ENCODE data around the gene NLRC5. TPM values are rescaled to one million over a fixed set of nuclear protein-coding genes. Genes with fewer than 3 reads are reported as not detected.

NLRC5 gene
- total and polyA plus RNA-seq, 7 experiments from 2014 or later: 76.0 to 615 (median 392) TPM

DNA sequence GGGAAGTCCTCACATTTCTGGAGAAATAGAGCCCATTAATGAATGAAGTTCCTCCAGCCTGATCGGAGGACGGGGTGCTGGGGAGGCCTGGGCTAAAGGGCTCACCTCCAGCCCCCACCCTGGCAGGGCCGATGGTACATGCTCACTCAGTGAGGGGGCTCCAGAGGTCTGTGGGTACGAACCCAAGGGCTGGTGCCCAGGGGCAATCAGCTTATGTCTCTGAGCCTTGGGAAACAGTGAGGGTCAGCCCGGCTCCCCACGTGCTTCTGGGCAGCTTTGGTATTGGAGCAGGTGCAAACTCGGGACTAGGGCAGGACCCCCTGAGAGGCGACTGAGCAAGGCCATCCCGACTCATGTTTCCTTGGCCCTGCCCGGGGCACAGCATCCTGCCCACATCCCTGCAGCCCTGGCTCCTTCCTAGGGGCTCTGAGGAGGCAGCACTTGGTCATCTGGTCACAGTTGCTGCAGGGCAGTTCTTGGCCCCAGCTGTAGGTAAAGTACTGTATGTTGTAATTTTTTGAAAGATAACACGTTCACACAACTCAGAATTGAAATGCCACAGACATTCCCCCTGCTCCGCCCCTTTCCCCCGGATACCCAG lies 28.6 kb upstream of the NLRC5 start:
- H3K27me3 ChIP-seq (ENCODE audit: control insufficient read depth in 2 of 2, insufficient read depth in 2 of 2, low read length in 2 of 2): no peaks in the 10 kb centered on the region
- no peak overlapping the region for H3K4me3 Mint-ChIP-seq
- H3K4me1 ChIP-seq (ENCODE audit: control insufficient read depth in 2 of 2, insufficient read depth in 2 of 2, low read length in 2 of 2): peaks cover 7 to 14% of the 10 kb centered on the region in 2 donors
- DNase-seq: no peak
- no peak overlapping the region for H3K27ac ChIP-seq (ENCODE audit: low read depth, low read length)
- H3K9me3 ChIP-seq (ENCODE audit: control insufficient read depth in 2 of 3, low read length in 3 of 3): no peaks in the 10 kb centered on the region
- H3K27ac Mint-ChIP-seq: no peak overlapping the region
- no peak overlapping the region for H3K4me3 ChIP-seq (ENCODE audit: low read length)
- ChIA-PET CTCF (interaction anchor here (0.8 kb wide), 1 partner anchor 206 kb away, joined by 3 read pairs; no protein-coding TSS in a partner anchor), POLR2A (no interaction called here)
- H3K9me3 Mint-ChIP-seq: peaks cover 0 to 2% (median 0%) of the 10 kb centered on the region in 11 donors
- no peaks in the 10 kb centered on the region for H3K36me3 Mint-ChIP-seq
- H3K36me3 ChIP-seq (ENCODE audit: control insufficient read depth in 2 of 3, insufficient read depth in 3 of 3, low read length in 3 of 3): no peaks in the 10 kb centered on the region
- no peak for ATAC-seq
- peaks cover 0 to 8% (median 0%) of the 10 kb centered on the region in 5 donors for H3K27me3 Mint-ChIP-seq
- peaks cover 15 to 18% (median 16%) of the 10 kb centered on the region in 7 donors for H3K4me1 Mint-ChIP-seq
- intact Hi-C loops (cut with micrococcal nuclease): no loop called here

DNA sequence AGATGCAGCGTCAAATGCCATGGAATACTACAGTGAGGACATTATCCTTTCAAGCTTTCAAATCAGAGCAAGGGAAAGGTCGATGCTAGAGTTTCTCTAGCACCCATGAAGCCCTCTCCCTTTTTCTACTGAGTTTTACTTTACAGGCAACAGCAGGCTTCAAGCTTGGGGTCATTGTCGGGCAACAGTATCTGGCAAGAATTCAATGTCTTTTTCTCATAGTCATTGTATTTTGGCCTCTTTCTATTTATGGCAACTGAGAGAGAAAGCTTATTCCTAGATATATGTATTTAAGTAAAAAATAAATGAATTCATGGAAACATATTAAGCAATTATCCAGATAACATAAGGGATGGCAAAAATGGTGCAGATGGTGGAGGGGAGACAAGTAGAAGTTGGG lies 28.0 kb upstream of the NLRC5 start:
- H3K4me1 ChIP-seq (ENCODE audit: control insufficient read depth in 2 of 2, insufficient read depth in 2 of 2, low read length in 2 of 2): peaks cover 7 to 19% of the 10 kb centered on the region in 2 donors
- no peaks in the 10 kb centered on the region for H3K36me3 ChIP-seq (ENCODE audit: control insufficient read depth in 2 of 3, insufficient read depth in 3 of 3, low read length in 3 of 3)
- DNase-seq (no peak), ATAC-seq (no peak)
- intact Hi-C loops (cut with micrococcal nuclease): no loop called here
- no peak overlapping the region for H3K4me3 ChIP-seq (ENCODE audit: low read length)
- no peaks in the 10 kb centered on the region for H3K9me3 ChIP-seq (ENCODE audit: control insufficient read depth in 2 of 3, low read length in 3 of 3)
- ChIA-PET CTCF (interaction anchor here (0.8 kb wide), 1 partner anchor 205 kb away, joined by 3 read pairs; no protein-coding TSS in a partner anchor), POLR2A (no interaction called here)
- no peaks in the 10 kb centered on the region for H3K27me3 ChIP-seq (ENCODE audit: control insufficient read depth in 2 of 2, insufficient read depth in 2 of 2, low read length in 2 of 2)
- H3K9me3 Mint-ChIP-seq: peaks cover 0 to 2% (median 0%) of the 10 kb centered on the region in 11 donors
- no peaks in the 10 kb centered on the region for H3K36me3 Mint-ChIP-seq
- H3K4me3 Mint-ChIP-seq: no peak overlapping the region
- no peak overlapping the region for H3K27ac ChIP-seq (ENCODE audit: low read depth, low read length)
- H3K4me1 Mint-ChIP-seq: peaks cover 17 to 24% (median 22%) of the 10 kb centered on the region in 7 donors
- H3K27ac Mint-ChIP-seq: no peak overlapping the region
- H3K27me3 Mint-ChIP-seq: peaks cover 0 to 8% (median 0%) of the 10 kb centered on the region in 5 donors

DNA sequence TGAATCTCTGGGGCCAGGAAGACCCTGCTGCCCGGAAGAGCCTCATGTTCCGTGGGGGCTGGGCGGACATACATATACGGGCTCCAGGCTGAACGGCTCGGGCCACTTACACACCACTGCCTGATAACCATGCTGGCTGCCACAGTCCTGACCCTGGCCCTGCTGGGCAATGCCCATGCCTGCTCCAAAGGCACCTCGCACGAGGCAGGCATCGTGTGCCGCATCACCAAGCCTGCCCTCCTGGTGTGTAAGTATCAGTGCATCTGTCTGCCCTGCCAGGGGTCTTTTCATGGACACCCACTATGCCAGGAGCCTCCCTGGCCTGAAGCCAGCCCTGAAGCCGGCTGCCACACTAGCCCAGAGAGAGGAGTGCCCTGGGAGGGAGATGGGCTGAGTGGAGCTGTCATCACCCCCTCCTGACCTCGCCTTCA lies 27.5 kb upstream of the NLRC5 start, which contains the start of gene CETP:
CETP (plus strand) TSS at position 100 of the 431 bp plus-strand sequence; CDS start at position 130, 30 bp downstream.
- ChIA-PET CTCF (interaction anchor here (0.5 to 1.2 kb wide), 3 partner anchors 58 to 79 kb away, joined by 3 to 5 read pairs (median 4); no protein-coding TSS in a partner anchor), POLR2A (no interaction called here)
- H3K4me1 Mint-ChIP-seq: peaks cover 17 to 27% (median 24%) of the 10 kb centered on the region in 7 donors
- no peaks in the 10 kb centered on the region for H3K36me3 Mint-ChIP-seq
- DNase-seq (no peak), ATAC-seq (no peak)
- intact Hi-C loops (cut with micrococcal nuclease): no loop called here
- Histone ChIP-seq H3K27me3 (ENCODE audit: control insufficient read depth in 2 of 2, insufficient read depth in 2 of 2, low read length in 2 of 2) (no peaks in the 10 kb centered on the region), H3K4me3 (ENCODE audit: low read length) (no peak within 1 kb of the TSS), H3K27ac (ENCODE audit: low read depth, low read length) (no peak within 1 kb of the TSS), H3K36me3 (ENCODE audit: control insufficient read depth in 2 of 3, insufficient read depth in 3 of 3, low read length in 3 of 3) (no peaks in the 10 kb centered on the region), H3K9me3 (ENCODE audit: control insufficient read depth in 2 of 3, low read length in 3 of 3) (no peaks in the 10 kb centered on the region), H3K4me1 (ENCODE audit: control insufficient read depth in 2 of 2, insufficient read depth in 2 of 2, low read length in 2 of 2) (peaks cover 7 to 19% of the 10 kb centered on the region in 2 donors)
- peaks cover 0 to 8% (median 0%) of the 10 kb centered on the region in 5 donors for H3K27me3 Mint-ChIP-seq
- peaks cover 0 to 2% (median 0%) of the 10 kb centered on the region in 11 donors for H3K9me3 Mint-ChIP-seq
- no peak within 1 kb of the TSS for H3K4me3 Mint-ChIP-seq
- H3K27ac Mint-ChIP-seq: no peak within 1 kb of the TSS

DNA sequence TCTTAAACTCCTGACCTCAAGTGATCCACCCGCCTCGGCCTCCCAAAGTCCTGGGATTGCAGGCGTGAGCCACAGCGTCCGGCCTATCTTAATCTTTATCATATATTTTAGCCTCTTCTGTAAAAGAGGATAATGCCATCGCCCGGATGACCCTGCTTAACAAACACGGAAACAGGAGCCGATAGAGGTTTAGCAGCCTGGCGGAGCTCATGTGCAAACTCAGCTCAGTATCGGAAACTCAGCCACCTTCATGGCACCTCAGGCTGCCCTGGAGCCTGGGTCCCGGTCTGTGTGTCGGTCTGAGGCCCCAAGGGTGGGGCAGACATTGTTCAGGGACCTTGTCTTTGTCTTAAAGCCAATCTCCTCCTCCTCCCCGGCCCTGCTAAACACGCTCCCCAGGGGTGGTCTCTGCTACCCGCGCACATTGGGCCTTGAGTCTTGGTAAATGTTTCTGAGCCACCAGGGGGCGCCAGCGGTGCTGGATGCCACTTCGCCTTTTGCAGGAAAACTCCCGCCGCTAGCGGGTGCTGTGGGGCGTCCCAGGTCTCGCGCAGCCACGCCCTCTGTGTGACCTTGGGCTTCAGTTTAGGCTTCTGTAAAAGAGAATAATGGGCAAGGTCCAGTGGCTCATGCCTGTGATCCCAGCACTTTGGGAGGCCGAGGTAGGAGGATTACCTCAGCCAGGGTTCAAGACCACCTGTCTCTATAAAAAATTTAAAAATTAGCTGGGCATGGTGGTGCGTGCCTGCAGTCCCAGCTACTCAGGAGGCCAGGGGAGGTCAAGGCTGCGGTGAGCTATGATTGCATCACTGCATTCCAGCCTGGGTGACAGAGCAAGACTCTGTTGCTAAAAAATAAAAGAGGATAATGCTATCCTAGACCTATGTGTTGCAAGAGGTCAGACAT lies 24.9 kb upstream of the NLRC5 start:
- DNase-seq (peak; percentile 84 to 96 (median 91)), ATAC-seq (peak; percentile 99)
- ChIA-PET POLR2A (interaction anchor here (0.8 to 4.4 kb wide), 8 partner anchors 11 to 120 kb away, joined by 3 to 27 read pairs (median 3); partner anchors contain the start of gene NLRC5), CTCF (interaction anchor here (0.5 to 4.9 kb wide), 48 partner anchors 8 to 619 kb away, joined by 3 to 44 read pairs (median 4); partner anchors contain the start of gene NLRC5)
- Mint-ChIP-seq H3K9me3 (peaks cover 0 to 2% (median 0%) of the 10 kb centered on the region in 11 donors), H3K36me3 (no peaks in the 10 kb centered on the region), H3K27me3 (peaks cover 0 to 4% (median 0%) of the 10 kb centered on the region in 5 donors), H3K4me3 (peak overlapping the region in 4 of 10 donors; percentile 6 to 62 (median 38)), H3K4me1 (peaks cover 21 to 27% (median 23%) of the 10 kb centered on the region in 7 donors), H3K27ac (peak overlapping the region in 8 of 9 donors; percentile 60 to 91 (median 82))
- intact Hi-C loops (cut with micrococcal nuclease): loop anchor here (1.0 kb wide), 9 partner anchors 21 to 204 kb away; partner anchors contain the start of genes NLRC5 (in 2 of the 2), CPNE2 (in 1 of the 2) and HERPUD1 (in 1 of the 2)
- H3K4me3 ChIP-seq (ENCODE audit: low read length): no peak overlapping the region
- no peaks in the 10 kb centered on the region for H3K36me3 ChIP-seq (ENCODE audit: control insufficient read depth in 2 of 3, insufficient read depth in 3 of 3, low read length in 3 of 3)
- no peaks in the 10 kb centered on the region for H3K9me3 ChIP-seq (ENCODE audit: control insufficient read depth in 2 of 3, low read length in 3 of 3)
- H3K27ac ChIP-seq (ENCODE audit: low read depth, low read length): no peak overlapping the region
- peaks cover 7 to 19% of the 10 kb centered on the region in 2 donors for H3K4me1 ChIP-seq (ENCODE audit: control insufficient read depth in 2 of 2, insufficient read depth in 2 of 2, low read length in 2 of 2)
- no peaks in the 10 kb centered on the region for H3K27me3 ChIP-seq (ENCODE audit: control insufficient read depth in 2 of 2, insufficient read depth in 2 of 2, low read length in 2 of 2)

DNA sequence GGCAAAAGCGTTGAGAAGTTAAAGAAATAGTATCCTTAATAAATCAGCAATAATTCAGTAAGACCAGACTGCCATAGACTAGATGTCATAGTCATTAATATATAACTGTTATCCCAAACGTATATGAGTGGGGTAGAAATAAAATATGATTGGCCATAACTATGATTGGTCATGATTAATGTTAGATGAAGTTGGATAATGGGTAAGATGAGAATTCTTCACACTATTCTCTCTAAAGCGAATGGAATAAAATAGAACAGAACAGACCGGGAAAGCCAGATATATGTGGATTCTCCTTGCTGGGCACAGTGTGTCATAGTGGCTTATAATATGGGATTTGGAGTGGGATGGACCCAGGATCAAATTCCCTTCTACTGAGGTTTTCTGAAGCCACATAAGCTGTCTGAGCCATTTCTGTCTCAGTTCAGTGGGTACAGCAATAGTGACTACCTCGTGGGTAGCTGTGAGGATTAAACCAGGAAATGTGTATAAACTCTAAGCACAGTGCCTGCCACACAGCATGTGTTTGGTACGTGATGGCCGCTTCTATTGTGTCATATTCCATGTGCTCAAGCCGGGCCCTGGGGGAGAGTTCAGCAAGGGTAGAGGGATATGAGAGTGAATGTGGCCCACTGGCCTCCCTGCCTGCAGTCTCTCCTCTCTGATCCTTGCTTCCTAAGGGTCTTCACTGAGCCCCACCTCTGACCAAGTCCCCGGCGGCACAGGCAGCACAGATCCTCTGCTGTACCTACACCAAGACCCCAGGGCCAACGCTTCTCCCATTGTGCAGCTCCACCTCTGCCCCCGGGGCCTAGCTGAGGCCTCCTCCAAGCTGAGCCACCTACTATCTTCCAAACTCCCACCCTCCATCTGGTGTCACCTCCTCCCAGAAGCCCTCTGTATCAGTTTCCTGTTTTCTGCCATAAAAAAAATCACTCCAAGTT lies 23.9 kb upstream of the NLRC5 start:
- H3K4me1 Mint-ChIP-seq: peaks cover 20 to 27% (median 22%) of the 10 kb centered on the region in 7 donors
- H3K9me3 Mint-ChIP-seq: peaks cover 0 to 2% (median 0%) of the 10 kb centered on the region in 11 donors
- ChIA-PET POLR2A (interaction anchor here (0.6 to 4.4 kb wide), 13 partner anchors 10 to 186 kb away, joined by 3 to 27 read pairs (median 4); partner anchors contain the start of gene NLRC5), CTCF (interaction anchor here (0.5 to 4.9 kb wide), 25 partner anchors 13 to 618 kb away, joined by 3 to 44 read pairs (median 4); partner anchors contain the start of gene NLRC5)
- DNase-seq (no peak), ATAC-seq (no peak)
- Histone ChIP-seq H3K4me3 (ENCODE audit: low read length) (no peak overlapping the region), H3K27me3 (ENCODE audit: control insufficient read depth in 2 of 2, insufficient read depth in 2 of 2, low read length in 2 of 2) (no peaks in the 10 kb centered on the region), H3K4me1 (ENCODE audit: control insufficient read depth in 2 of 2, insufficient read depth in 2 of 2, low read length in 2 of 2) (peaks cover 7 to 19% of the 10 kb centered on the region in 2 donors), H3K9me3 (ENCODE audit: control insufficient read depth in 2 of 3, low read length in 3 of 3) (no peaks in the 10 kb centered on the region), H3K36me3 (ENCODE audit: control insufficient read depth in 2 of 3, insufficient read depth in 3 of 3, low read length in 3 of 3) (no peaks in the 10 kb centered on the region), H3K27ac (ENCODE audit: low read depth, low read length) (no peak overlapping the region)
- H3K36me3 Mint-ChIP-seq: no peaks in the 10 kb centered on the region
- peak overlapping the region in 8 of 10 donors; percentile 2 to 73 (median 54) for H3K4me3 Mint-ChIP-seq
- no peaks in the 10 kb centered on the region for H3K27me3 Mint-ChIP-seq
- intact Hi-C loops (cut with micrococcal nuclease): no loop called here
- H3K27ac Mint-ChIP-seq: peak overlapping the region; percentile 52 to 91 (median 80)
